ENCODE results near the gene ATF4. TPM values are rescaled to one million over a fixed set of nuclear protein-coding genes. Genes with fewer than 3 reads are reported as not detected.

ATF4 gene
- polyA plus RNA-seq, 1 donor = 261 TPM

DNA sequence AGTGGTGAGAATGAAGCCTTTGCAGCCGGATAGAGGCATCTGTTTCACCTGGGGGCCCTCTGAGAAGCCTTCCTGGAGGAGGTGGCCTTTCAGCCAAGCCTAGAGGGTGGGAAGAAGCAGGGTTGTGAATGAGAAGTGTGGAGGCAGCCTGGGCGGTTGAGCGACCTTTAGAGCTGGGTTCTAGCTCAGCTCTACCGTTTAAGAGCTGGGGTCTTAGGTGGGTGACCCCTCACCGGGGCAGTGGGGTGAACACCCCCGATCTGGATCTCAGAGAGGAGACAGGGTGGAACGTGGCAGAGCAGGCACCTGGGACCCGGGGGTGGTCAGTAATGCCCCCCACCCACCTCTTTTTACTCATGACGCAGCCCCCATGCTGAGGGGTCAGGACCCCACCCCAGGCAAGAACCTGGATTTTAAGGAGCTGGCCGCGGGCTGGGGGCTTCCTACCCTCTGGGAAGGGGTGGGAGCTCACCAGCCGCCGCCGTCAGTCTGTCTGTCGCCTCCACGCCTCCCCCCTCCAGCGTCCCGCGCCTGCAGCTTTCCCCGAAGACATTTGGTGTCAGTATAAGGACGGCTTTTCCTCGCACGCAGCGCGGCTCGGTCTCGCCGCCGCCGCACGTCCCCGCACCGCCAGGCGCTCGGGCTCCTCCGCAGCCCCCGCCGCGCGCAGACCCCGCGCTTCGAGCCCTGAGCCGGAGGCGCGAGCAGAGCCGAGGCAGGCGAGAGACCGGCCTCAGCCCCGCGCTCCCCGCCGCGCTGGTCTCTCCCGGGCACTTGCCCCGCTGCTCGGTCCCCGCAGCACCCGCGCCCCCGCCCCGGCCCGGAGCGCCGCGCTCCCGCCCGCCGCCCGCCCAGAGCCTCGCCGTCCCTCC, 36.8 kb downstream of the ATF4 start:
- no peak for DNase-seq

DNA sequence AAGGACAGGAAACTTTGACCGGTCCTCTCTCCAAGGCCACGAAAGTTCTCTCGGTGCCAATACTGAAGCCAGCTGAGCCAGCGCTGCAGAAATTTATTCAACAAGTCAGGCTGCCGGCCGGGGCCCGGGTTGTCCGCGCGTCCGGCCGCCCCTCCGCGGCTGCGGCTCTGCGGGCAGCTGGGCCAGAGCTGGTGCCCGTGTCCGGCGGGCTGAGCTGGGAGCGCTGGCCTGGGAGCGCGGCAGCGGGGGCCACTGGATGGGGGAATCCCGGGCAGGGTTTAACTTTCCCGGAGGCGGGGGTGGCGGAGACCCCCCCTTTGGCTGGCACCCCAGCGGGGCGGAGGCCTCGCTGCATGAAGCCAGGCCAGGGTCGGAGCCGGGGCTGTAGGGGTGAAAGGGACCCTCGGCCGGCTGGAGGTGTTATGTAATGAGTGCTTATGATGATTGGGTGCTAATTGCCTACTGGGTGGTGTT, 37.9 kb downstream of the ATF4 start:
- DNase-seq = no peak

GRCh38 chr22:39558950-39559349, 38.6 kb downstream of the ATF4 start:
- DNase-seq = no peak

DNA sequence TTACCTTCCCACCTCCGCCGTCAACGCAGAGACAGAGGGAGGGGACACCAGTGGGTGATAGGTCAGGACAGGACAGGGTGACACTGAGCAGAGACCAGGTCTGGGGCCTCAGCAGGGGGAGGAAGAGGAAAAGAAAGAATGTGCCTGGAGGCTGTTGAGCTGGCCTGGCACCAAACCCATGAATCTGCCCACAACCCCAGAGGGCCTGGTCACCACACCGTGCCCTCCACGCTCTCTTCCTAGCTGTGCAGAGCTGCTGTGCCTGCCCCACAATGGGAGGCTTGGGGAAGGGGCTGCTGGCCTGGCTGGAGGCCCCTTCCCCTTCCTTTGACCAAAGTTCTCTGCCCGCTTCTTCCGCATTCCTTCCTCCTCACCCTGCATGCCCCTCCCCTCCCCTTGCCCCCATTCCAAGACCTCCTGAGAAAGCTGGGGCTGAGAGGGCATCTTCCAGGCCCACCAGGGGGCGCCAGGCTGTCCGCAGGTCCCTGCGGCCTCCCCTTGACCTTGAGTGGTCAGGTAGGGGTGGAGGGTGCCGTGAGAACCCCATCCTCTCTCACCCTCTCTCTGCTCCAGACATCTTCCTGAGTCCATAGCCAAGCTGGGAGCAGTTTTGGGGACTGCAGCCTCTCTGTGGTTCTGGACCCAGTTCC, 39.2 kb downstream of the ATF4 start:
- no peak for DNase-seq

GRCh38 chr22:39560127-39560526, 39.8 kb downstream of the ATF4 start:
- no peak for DNase-seq

DNA sequence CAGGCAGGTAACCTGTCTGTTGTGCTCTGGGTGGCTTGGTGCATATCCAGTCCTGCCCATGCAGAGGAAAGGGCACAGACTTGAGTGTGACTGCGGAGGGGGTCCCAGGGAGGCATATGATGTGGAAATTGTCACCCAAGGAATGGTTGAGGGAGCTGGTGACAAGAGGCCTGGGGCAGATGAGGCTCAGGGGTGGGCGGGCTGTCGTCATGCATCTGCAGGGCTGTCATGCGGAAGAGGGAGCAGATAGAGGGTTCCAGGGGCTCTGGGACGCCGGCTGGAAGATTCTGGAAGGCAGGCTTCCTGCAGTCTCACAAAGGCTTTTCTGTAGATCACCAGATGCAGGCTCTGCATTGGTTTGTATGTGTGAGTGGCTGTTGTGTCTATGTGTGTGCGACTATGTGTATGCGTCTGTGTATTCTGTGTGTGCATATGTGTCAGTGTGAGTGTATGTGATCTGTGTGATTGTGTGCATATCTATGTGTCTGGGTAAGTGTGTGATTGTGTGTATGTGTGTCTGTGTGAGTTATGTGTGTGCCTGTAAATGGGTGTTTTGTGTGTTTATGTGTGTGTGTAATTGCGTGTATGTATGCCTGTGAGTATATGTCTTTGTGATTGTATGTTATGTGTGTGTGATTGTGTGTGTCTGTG, 42.6 kb downstream of the ATF4 start:
- DNase-seq = no peak

DNA sequence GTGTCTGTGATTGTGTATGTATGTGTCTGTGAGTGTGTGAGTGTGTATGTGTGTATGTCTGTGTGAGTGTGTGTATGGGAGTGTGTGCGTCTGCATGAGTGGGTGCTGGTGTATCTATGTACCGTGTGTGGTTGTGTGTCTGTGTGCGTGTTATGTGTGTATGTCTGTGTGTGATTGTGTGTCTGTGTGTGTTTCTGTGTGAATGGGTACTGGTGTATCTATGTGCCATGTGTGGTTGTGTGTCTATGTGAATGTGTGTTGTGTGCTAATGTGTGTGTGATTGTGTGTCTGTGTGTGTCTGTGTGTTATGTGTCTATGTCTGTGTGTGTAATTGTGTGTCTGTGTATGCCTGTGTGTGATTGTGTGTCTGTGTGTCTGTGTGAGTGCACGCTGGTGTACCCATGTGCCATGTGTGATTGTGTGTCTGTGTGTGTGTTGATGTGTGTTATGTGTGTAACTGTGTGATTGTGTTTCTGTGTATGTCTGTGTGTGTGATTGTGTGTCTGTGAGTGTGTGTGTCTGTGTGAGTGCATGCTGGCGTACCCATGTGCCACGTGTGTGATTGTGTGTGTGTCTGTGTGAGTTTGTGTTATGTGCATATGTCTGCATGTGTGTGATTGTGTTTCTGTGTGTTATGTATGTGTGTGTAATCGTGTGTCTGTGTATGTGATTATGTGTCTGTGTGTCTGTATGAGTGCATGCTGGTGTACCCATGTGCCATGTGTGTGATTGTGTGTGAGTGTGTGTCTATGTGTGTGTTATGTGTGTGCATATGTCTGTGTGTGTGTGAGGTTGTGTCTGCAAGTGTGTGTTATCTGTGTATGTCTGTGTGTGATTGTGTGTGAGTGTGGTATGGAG, 43.4 kb downstream of the ATF4 start:
- DNase-seq = no peak

- no peak for DNase-seq
Measured at GRCh38 chr22:39565414-39565944, 45.1 kb downstream of the ATF4 start.

DNA sequence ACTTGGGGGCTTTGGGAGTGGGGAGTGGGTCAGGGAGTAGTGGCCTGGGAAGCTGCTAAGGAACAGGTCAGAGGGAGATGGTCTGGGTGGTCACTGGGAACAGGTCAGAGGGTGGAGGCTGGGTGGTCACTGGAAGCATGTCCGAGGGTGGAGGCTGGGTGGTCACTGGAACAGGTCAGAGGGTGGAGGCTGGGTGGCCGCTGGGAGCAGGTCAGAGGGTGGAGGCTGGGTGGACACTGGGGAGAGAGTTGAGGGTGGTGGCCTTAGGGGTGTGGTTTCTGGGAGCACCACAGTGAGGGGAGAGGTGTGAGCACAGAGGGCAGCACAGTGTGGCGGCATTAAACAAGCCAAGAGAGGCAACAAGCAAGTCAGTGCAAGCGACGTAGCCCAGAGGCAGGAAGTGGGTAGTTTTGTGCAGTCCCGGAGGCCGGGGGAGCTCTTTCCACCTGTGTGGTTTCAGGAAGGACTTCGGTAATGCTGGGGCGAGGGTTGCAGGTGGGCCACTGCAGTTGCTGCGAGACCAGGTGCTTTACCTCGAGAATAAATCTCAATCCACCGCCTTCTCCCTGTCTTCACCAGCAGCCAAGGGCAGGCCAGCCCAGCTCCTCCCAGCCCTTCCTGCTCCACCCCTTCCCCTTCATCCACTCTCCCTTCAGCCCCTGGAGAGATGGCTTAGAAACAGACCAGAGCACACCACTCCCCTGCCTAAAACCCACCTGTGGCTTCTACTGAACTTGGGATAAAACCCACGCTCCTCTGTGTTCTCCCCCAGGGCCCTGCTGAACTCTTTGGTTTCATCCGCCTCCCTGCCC, 47.0 kb downstream of the ATF4 start:
- DNase-seq = no peak

DNA sequence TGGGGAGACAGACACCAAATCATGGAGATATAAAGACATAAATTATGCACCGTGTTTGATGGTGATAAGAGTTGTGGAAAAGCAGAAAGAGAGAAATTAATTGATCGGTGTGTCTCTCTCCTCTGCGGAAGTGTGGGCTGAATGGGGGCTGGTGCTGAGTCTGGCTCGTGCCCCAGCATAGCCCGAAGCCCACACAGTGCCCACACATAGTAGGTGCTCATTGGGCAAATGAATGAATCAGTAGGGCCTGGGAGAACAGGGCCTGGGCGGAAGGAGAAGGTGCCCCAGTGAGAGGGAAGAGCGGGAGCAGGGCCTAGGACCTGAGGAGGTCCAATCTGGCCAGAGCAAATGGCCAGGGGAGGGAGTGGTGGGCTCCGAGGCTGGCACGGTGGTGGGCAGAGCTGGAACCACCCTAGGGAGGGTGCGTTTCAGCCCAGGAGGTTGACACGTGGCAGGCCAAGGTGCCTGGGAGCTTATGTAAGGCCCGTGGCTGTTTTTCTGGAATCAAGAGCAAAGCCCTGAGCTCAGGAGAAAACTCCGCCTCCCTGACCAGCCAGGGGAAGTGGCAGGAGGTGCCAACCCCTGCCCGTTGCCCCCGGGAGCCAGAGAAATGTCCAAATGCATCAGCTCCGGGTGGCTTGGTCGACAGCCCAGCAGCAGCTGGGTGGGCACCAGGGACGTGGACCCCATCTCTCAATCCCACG, 48.1 kb downstream of the ATF4 start:
- no peak for DNase-seq

- no peak for DNase-seq
Measured at GRCh38 chr22:39569066-39569465, 48.7 kb downstream of the ATF4 start.

DNA sequence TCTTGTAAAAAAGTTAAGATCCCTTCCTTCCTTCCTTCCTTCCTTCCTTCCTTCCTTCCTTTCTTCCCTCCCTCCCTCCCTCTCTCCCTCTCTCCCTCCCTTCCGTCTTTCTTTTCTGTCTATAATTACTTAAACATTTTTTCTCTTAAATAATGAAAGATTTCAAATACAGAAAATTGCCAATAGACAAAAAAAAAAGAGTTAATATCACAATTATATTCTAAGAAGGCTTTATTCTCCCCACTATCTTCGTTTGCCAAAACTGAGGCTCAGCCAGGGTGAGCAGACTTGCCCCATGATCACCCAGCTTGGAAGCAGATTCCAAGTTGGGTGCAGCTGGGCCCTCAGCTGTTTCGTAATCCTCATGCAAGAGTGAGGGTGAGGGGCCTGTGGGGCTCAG, 49.9 kb downstream of the ATF4 start:
- DNase-seq = no peak

- no peak for DNase-seq
Measured at GRCh38 chr22:39570665-39571064, 50.3 kb downstream of the ATF4 start, which contains the start of gene CACNA1I. Gene CACNA1I, plus strand, starts transcription at chr22:39570753. Its CDS starts 0 bp downstream, at chr22:39570753.

DNA sequence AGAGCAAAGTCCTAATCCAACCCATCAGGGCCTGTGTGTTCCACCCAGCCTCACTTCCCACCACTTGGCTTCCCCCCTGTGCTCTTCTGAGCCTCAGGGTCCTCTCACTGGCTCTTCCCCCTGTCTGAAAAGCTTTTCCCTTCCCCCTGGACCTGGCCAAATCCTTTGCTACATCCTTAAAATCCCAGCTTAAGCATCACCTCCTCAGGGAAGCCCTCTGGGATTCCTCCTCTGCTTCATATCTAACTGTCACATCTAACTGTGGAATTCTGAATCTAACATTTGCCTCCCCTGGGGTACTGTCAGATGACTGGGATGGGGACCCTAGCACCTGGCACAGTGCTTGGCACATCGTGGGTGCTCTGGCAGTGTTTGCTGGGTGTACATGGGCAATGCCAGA, 51.2 kb downstream of the ATF4 start:
- no peak for DNase-seq

Other genes with a start within 250 kb of the ATF4 start
- gene RPL3, start 200.9 kb upstream of the ATF4 start, polyA plus RNA-seq (ENCODE audit: insufficient read length) = 2,722 TPM
- gene SYNGR1, start 170.6 kb upstream of the ATF4 start, polyA plus RNA-seq (ENCODE audit: insufficient read length) = 21.6 TPM
- 25.9 TPM for gene TAB1, start 120.8 kb upstream of the ATF4 start, polyA plus RNA-seq (ENCODE audit: insufficient read length)
- gene MGAT3, start 63.5 kb upstream of the ATF4 start, polyA plus RNA-seq (ENCODE audit: insufficient read length) = 22.4 TPM
- gene MIEF1, start 18.3 kb upstream of the ATF4 start, polyA plus RNA-seq (ENCODE audit: insufficient read length) = 37.1 TPM
- gene RPS19BP1, start 12.2 kb downstream of the ATF4 start, polyA plus RNA-seq (ENCODE audit: insufficient read length) = 40.2 TPM
- gene CACNA1I, start 50.2 kb downstream of the ATF4 start, polyA plus RNA-seq (ENCODE audit: insufficient read length) = 0.13 TPM